ENCODE data around the gene WDR5.

DNA sequence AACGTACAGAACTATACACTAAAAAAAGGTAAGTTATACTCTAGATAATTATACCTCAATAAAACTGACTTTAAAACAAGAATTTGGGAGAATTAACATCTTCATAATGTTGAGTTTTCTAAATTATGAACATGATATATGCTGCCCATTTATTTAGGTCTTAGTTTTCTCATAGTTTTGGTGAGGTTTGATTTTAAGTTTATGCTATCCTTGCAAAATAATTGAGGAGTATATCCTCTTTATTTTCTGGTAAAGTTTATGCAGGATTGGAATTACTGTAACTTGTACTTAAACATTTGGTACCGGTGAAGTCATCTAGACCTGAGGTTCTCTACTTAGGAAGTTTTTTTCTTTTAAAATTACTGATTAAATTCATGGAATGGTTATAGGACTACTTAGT lies 67.3 kb downstream of the WDR5 start:
- TF ChIP-seq, protein P1, sequence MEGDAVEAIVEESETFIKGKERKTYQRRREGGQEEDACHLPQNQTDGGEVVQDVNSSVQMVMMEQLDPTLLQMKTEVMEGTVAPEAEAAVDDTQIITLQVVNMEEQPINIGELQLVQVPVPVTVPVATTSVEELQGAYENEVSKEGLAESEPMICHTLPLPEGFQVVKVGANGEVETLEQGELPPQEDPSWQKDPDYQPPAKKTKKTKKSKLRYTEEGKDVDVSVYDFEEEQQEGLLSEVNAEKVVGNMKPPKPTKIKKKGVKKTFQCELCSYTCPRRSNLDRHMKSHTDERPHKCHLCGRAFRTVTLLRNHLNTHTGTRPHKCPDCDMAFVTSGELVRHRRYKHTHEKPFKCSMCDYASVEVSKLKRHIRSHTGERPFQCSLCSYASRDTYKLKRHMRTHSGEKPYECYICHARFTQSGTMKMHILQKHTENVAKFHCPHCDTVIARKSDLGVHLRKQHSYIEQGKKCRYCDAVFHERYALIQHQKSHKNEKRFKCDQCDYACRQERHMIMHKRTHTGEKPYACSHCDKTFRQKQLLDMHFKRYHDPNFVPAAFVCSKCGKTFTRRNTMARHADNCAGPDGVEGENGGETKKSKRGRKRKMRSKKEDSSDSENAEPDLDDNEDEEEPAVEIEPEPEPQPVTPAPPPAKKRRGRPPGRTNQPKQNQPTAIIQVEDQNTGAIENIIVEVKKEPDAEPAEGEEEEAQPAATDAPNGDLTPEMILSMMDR (IDR thresholded peaks at IDR 0.05): no peak
- no peak for TF ChIP-seq POLR2A (IDR thresholded peaks at IDR 0.05)
- TF ChIP-seq EP300 (IDR thresholded peaks at IDR 0.05): no peak
